Kidney (tissue), 14 donors: ENCODE data around the gene ZBTB40. TPM values are rescaled to one million over a fixed set of nuclear protein-coding genes. Genes with fewer than 3 reads are reported as not detected.

Experiments
- DNase-seq, 5 donors: peaks; one replicate each; pipeline ENCODE4 v3.0.0-alpha.2; 2013 to 2020
- FAIRE-seq: peaks from 2 replicates; lab custom pipeline; 2012; peaks lifted over from hg19 to GRCh38; lab: Jason Lieb, UNC
- H3K27ac ChIP-seq, 2 donors: one replicate each; pipeline ENCODE4 v1.7.0; 2013; ENCODE audit warnings: low read depth in 2 of 2, low read length in 2 of 2, inconsistent platforms in 1 of 2
- H3K27me3 ChIP-seq: one replicate; pipeline ENCODE4 v1.7.1; 2013; ENCODE audit warnings: low read length, inconsistent platforms; ENCODE audit not compliant: control insufficient read depth, insufficient read depth
- H3K36me3 ChIP-seq, 3 donors: one replicate each; pipeline versions ENCODE4 v1.7.0 to v1.7.1; 2013; ENCODE audit warnings: low read length in 3 of 3, control low read depth in 1 of 3, inconsistent platforms in 1 of 3; ENCODE audit not compliant: insufficient read depth in 3 of 3, control insufficient read depth in 2 of 3
- H3K4me1 ChIP-seq, 3 donors: one replicate each; pipeline versions ENCODE4 v1.7.0 to v1.7.1; 2013; ENCODE audit warnings: low read length in 3 of 3, inconsistent platforms in 1 of 3, low read depth in 1 of 3; ENCODE audit not compliant: control insufficient read depth in 2 of 3, insufficient read depth in 2 of 3
- H3K4me3 ChIP-seq, 3 donors: one replicate each; pipeline versions ENCODE4 v1.7.0 to v1.8.1; 2013; ENCODE audit warnings: low read length in 3 of 3, control low read depth in 1 of 3, inconsistent platforms in 1 of 3
- H3K9ac ChIP-seq, 3 donors: one replicate each; pipeline versions ENCODE4 v1.7.0 to v1.7.1; 2013; ENCODE audit warnings: low read length in 3 of 3, control low read depth in 1 of 3, inconsistent platforms in 1 of 3
- H3K9me3 ChIP-seq, 3 donors: one replicate each; pipeline versions ENCODE4 v1.7.0 to v1.7.1; 2013; ENCODE audit warnings: low read length in 3 of 3, control low read depth in 1 of 3, inconsistent platforms in 1 of 3; ENCODE audit not compliant: control insufficient read depth in 2 of 3, insufficient read depth in 1 of 3
- intact Hi-C: fragments of 100-400 bp; cut with DNase I; formaldehyde crosslinking; loops from one replicate; pipeline ENCODE4 v1.11.1; 2022
- polyA plus RNA-seq: library from polyadenylated mRNA; stranded (reverse); fragments of 350-450 nt; fragmentation: Illumina TruSeq; extraction: RNeasy Lipid Tissue Mini Kit (QIAGEN cat#74804); gene quantifications from one replicate; pipeline ENCODE4 v1.2.3, GENCODE V29; 2014; ENCODE audit warnings: low read depth, low replicate concordance; ENCODE audit not compliant: insufficient read depth
- total RNA-seq: library from RNA; stranded (reverse); fragmentation: NEBNext Ultra II Directional; extraction: Animal tissue kit (Norgen Biotek cat#: 25700); gene quantifications from one replicate; pipeline ENCODE4 v1.2.1, GENCODE V29; 2021
- TF ChIP-seq, protein P1 (sequence below): IDR thresholded peaks from 3 replicates; pipeline ENCODE4 v1.5.1; 2012; ENCODE audit warnings: mild to moderate bottlenecking, moderate library complexity, borderline replicate concordance; ENCODE audit not compliant: insufficient read depth; ENCODE audit errors: extremely low read depth
- donor health status: control.
- donor health status: control.
- donor health status: control.
- donor health status: control.
- donor health status: control.
- donor health status: DM: yes; HTN: yes; CAD: no.
- donor health status: Normal renal cell carcinoma (clear cell type).

Gene ZBTB40
- total and polyA plus RNA-seq, 2 donors from 2014 or later, result 4.3 to 17.4 TPM

DNA sequence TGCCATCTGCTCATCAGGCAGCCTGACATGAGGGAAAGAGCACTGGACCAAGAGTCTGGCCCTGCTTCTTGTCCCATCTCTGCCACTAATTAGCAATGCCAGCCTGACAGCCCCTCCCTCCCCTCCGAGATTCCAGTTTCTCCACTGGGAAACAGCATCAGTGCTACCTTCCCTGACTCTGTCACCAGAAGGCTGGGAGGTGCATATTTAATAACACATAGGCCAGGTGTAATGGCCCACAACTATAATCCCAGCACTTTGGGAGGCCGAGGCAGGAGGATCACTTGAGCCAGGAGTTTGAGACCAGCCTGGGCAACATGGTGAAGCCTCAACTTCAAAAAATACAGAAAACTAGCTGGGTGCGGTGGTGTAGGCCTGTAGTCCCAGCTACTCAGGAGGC is 41.2 kb upstream of the ZBTB40 start:
- no peak overlapping the region for H3K4me3 ChIP-seq
- no peak for FAIRE-seq
- H3K9me3 ChIP-seq, result no peaks in the 10 kb centered on the region

DNA sequence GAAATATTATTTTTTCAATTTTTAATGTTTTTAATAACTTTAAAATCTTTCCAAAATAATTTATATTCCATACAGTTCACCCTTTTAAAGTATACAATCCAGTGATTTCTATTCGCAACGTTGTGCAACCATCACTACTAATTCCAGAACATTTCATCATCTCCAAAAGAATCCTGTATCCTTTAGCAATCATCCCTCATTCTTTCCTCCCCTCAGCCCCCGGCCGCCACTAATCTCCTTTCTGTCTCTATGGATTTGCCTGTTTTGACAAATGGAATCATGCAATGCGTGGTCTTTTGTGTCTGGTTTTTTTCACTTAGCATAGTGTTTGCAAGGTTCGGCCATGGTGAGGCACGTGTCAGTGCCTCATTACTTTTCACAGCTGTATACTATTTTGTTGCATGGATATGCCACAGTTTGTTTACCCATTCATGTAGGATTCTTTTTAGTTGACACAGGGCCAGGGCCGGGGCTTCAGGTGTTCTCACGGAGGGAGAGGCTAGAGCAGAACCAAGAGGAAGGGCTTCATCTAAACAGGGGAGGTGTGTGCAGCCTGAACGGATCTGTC is 40.6 kb upstream of the ZBTB40 start:
- H3K27me3 ChIP-seq, result no peaks in the 10 kb centered on the region
- H3K36me3 ChIP-seq, result no peaks in the 10 kb centered on the region
- intact Hi-C loops, result no loop called here
- no peak overlapping the region for H3K27ac ChIP-seq
- no peak overlapping the region for H3K9ac ChIP-seq
- no peak overlapping the region for H3K4me3 ChIP-seq
- peaks cover 0 to 2% (median 0%) of the 10 kb centered on the region in 3 donors for H3K4me1 ChIP-seq
- TF ChIP-seq, protein P1, sequence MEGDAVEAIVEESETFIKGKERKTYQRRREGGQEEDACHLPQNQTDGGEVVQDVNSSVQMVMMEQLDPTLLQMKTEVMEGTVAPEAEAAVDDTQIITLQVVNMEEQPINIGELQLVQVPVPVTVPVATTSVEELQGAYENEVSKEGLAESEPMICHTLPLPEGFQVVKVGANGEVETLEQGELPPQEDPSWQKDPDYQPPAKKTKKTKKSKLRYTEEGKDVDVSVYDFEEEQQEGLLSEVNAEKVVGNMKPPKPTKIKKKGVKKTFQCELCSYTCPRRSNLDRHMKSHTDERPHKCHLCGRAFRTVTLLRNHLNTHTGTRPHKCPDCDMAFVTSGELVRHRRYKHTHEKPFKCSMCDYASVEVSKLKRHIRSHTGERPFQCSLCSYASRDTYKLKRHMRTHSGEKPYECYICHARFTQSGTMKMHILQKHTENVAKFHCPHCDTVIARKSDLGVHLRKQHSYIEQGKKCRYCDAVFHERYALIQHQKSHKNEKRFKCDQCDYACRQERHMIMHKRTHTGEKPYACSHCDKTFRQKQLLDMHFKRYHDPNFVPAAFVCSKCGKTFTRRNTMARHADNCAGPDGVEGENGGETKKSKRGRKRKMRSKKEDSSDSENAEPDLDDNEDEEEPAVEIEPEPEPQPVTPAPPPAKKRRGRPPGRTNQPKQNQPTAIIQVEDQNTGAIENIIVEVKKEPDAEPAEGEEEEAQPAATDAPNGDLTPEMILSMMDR, result no peak
- no peak for FAIRE-seq
- no peak for DNase-seq
- no peaks in the 10 kb centered on the region for H3K9me3 ChIP-seq

More for the DNA sequence above, 41.2 kb upstream of the ZBTB40 start:
- Histone ChIP-seq H3K4me1 (peaks cover 0 to 2% (median 0%) of the 10 kb centered on the region in 3 donors), H3K27ac (no peak overlapping the region), H3K27me3 (no peaks in the 10 kb centered on the region), H3K36me3 (no peaks in the 10 kb centered on the region), H3K9ac (no peak overlapping the region)
- DNase-seq, result no peak
- TF ChIP-seq, protein P1, result no peak
- intact Hi-C loops, result no loop called here

DNA sequence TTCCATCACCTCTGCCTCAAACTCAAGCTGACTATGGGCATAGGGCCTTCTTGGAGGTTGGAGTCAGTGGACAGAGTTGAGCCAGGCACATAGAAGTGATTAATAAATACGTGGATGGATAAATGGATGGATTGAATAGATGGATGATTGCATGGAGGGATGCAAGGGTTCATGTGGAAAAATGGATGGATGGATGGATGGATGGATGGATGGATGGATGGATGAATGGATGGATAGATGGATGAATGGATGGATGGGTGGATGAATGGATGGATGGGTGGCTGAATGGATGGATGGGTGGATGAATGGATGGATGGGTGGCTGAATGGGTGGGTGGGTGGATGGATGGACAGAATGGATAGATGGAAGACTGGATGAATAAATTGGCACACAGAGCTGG is 40.1 kb upstream of the ZBTB40 start:
- DNase-seq (no peak), FAIRE-seq (no peak)
- Histone ChIP-seq H3K4me3 (no peak overlapping the region), H3K36me3 (no peaks in the 10 kb centered on the region), H3K9ac (no peak overlapping the region), H3K9me3 (no peaks in the 10 kb centered on the region), H3K4me1 (peaks cover 0 to 5% (median 2%) of the 10 kb centered on the region in 3 donors), H3K27ac (no peak overlapping the region), H3K27me3 (no peaks in the 10 kb centered on the region)
- TF ChIP-seq, protein P1, result no peak
- intact Hi-C loops, result no loop called here
